ENCODE measurements around the gene TRIM16. TPM values are rescaled to one million over a fixed set of nuclear protein-coding genes. Genes with fewer than 3 reads are reported as not detected.
"Not testable (repeated sequence)": the region's sequence is repeated elsewhere in the genome, so short reads cannot be mapped to it uniquely, and the experiment has no call there.

TRIM16 gene
- total RNA-seq (10 to 100 TPM in 1 of 5 experiments, 1 to 10 TPM in 4; 6.3 to 23.9 (median 7.4) TPM), polyA plus RNA-seq (1 to 10 TPM; 2.0 to 5.4 TPM), total RNA-seq (4.4 reads per million, percentile 22 among the genes with 10 or more reads in this experiment)

DNA sequence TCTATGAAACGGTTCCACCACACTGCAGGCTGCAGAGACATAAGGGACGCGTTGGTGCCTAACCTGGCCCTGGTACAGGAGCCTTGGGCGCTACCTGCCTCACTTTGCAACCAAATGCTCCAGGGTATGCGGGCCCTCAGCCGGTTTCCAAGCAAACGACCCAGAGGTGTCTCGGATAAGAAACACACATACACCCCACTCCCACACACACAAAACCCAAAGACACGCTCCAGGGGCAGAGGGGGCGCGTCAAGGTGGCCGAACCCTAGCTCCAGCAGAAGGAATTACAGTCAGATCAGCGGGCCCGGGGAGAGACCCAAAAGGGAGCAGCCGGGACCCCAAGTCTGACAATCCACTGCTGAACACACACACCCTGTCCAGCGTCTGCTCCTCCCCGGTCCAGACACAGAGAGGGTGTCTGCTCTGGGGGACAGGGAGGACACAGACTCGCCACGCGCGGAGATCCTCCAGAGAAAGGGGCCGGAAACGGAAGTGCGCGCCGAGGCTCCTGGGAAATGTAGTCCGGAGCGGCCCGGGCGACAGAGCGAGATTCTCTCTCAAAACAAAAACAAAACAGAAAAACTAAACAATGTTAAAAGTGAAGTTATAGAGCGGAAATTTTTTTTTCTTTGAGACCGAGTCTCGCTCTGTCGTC is at the start of gene TRIM16:
TRIM16 (minus strand) TSS at position 488 of the 655 bp plus-strand sequence. CDS start 32,702 bp downstream, outside the sequence.
- CTCF ChIA-PET; H3K9me3 Mint-ChIP-seq; POLR2A ChIA-PET; H3K27me3 ChIP-seq (ENCODE audit: control insufficient read depth in 2 of 2, insufficient read depth in 2 of 2, low read length in 2 of 2); H3K9me3 ChIP-seq (ENCODE audit: control insufficient read depth in 2 of 3, low read length in 3 of 3); H3K36me3 ChIP-seq (ENCODE audit: control insufficient read depth in 2 of 3, insufficient read depth in 3 of 3, low read length in 3 of 3); H3K4me1 ChIP-seq (ENCODE audit: control insufficient read depth in 2 of 2, insufficient read depth in 2 of 2, low read length in 2 of 2); H3K27me3 Mint-ChIP-seq; H3K36me3 Mint-ChIP-seq: not testable (repeated sequence)
- Mint-ChIP-seq H3K4me1 (peaks cover 12 to 26% (median 20%) of the 10 kb centered on the region in 7 donors), H3K4me3 (peak within 1 kb of the TSS; percentile 88 to 97 (median 93)), H3K27ac (peak within 1 kb of the TSS; percentile 83 to 93 (median 89))
- intact Hi-C loops (cut with micrococcal nuclease) = loop anchor here (1.0 to 5.0 kb wide), 4 partner anchors 15 to 315 kb away; partner anchors contain the start of genes TTC19 (in 2 of the 2), ZNF286A (in 2 of the 2) and ZSWIM7 (in 2 of the 2)
- Histone ChIP-seq H3K4me3 (ENCODE audit: low read length) (peak within 1 kb of the TSS; percentile 81), H3K27ac (ENCODE audit: low read depth, low read length) (peak within 1 kb of the TSS; percentile 71)
- ATAC-seq = peak; percentile 96
- DNase-seq = peak; percentile 63 to 82 (median 77)

DNA sequence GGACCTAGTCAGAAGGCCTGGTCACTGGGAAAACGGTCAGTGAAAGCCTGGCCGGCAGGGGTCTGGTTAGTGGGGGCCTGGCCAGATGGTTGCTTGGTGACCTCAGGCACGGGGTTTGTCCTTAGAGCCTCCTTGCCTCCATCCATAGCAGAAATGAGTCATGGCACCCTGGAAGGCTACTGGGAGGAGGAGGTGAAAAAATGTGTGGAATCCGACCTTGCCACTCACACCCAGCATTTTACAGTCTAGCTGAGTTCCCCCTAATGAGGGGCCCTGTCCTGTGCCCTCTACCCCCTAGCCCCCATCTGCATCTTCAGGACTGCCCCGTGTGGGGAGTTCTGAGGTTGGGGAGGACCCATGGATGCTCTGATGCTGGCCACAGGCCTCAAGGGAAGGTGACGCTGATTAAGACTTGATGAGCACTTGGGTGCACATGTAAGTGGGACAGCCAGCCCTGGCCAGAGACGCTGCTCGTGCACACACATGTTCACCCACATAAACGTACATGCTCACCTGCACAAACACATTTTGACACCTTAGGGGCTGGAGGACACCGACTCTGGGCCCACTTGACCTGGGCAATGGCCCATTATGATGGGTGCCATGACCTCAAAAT is 49.2 kb upstream of the TRIM16 start:
- H3K4me3 ChIP-seq (ENCODE audit: low read length); H3K36me3 ChIP-seq (ENCODE audit: control insufficient read depth in 2 of 3, insufficient read depth in 3 of 3, low read length in 3 of 3); CTCF ChIA-PET; H3K4me1 ChIP-seq (ENCODE audit: control insufficient read depth in 2 of 2, insufficient read depth in 2 of 2, low read length in 2 of 2); H3K9me3 Mint-ChIP-seq; H3K27me3 Mint-ChIP-seq; POLR2A ChIA-PET; ATAC-seq; H3K36me3 Mint-ChIP-seq; H3K4me3 Mint-ChIP-seq; H3K27ac ChIP-seq (ENCODE audit: low read depth, low read length); H3K4me1 Mint-ChIP-seq; intact Hi-C loops (cut with micrococcal nuclease); DNase-seq; H3K27ac Mint-ChIP-seq; H3K27me3 ChIP-seq (ENCODE audit: control insufficient read depth in 2 of 2, insufficient read depth in 2 of 2, low read length in 2 of 2); H3K9me3 ChIP-seq (ENCODE audit: control insufficient read depth in 2 of 3, low read length in 3 of 3): not testable (repeated sequence)

- H3K27ac ChIP-seq (ENCODE audit: low read depth, low read length); CTCF ChIA-PET: not testable (repeated sequence)
Observed at GRCh38 chr17:15731900-15732299, 47.8 kb upstream of the TRIM16 start, which contains the start of gene TBC1D26. TSS of gene TBC1D26 (plus strand) at chr17:15732283. CDS start at chr17:15735349, 3,066 bp downstream.

DNA sequence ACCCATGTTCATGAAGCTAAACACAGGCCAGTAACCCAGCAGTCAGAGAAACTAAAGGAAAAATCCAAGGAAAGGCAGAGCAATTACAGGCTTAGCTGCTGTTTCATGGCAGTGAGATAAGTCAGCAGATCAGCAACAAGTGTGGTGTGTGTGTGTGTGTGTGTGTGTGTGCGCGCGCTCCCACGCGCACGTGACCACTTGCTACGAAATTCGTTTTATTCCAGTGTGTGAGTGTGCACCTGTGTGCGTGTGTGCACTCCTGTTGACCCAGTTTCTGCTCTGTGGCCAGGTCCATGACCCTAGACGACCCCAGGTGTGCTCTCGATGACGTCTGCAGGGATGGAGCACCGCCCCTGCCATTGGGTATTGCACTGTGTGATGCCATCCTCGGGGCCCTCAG is 46.4 kb upstream of the TRIM16 start:
- H3K27ac Mint-ChIP-seq; H3K27me3 ChIP-seq (ENCODE audit: control insufficient read depth in 2 of 2, insufficient read depth in 2 of 2, low read length in 2 of 2); H3K36me3 ChIP-seq (ENCODE audit: control insufficient read depth in 2 of 3, insufficient read depth in 3 of 3, low read length in 3 of 3); CTCF ChIA-PET; H3K27me3 Mint-ChIP-seq; POLR2A ChIA-PET; H3K4me1 ChIP-seq (ENCODE audit: control insufficient read depth in 2 of 2, insufficient read depth in 2 of 2, low read length in 2 of 2); ATAC-seq; intact Hi-C loops (cut with micrococcal nuclease); H3K27ac ChIP-seq (ENCODE audit: low read depth, low read length); H3K4me3 Mint-ChIP-seq; H3K4me3 ChIP-seq (ENCODE audit: low read length); H3K4me1 Mint-ChIP-seq; H3K36me3 Mint-ChIP-seq; DNase-seq; H3K9me3 ChIP-seq (ENCODE audit: control insufficient read depth in 2 of 3, low read length in 3 of 3): not testable (repeated sequence)
- H3K9me3 Mint-ChIP-seq = peaks cover 0 to 11% (median 7%) of the 10 kb centered on the region in 11 donors

More at GRCh38 chr17:15731900-15732299, 47.8 kb upstream of the TRIM16 start, which contains the start of gene TBC1D26:
- H3K4me1 Mint-ChIP-seq; H3K9me3 ChIP-seq (ENCODE audit: control insufficient read depth in 2 of 3, low read length in 3 of 3); H3K36me3 ChIP-seq (ENCODE audit: control insufficient read depth in 2 of 3, insufficient read depth in 3 of 3, low read length in 3 of 3); DNase-seq; H3K9me3 Mint-ChIP-seq; H3K36me3 Mint-ChIP-seq; H3K27ac Mint-ChIP-seq; POLR2A ChIA-PET; H3K4me3 ChIP-seq (ENCODE audit: low read length); H3K4me1 ChIP-seq (ENCODE audit: control insufficient read depth in 2 of 2, insufficient read depth in 2 of 2, low read length in 2 of 2); ATAC-seq; H3K27me3 Mint-ChIP-seq; intact Hi-C loops (cut with micrococcal nuclease); H3K4me3 Mint-ChIP-seq; H3K27me3 ChIP-seq (ENCODE audit: control insufficient read depth in 2 of 2, insufficient read depth in 2 of 2, low read length in 2 of 2): not testable (repeated sequence)

- POLR2A ChIA-PET; H3K4me1 ChIP-seq (ENCODE audit: control insufficient read depth in 2 of 2, insufficient read depth in 2 of 2, low read length in 2 of 2); H3K27ac Mint-ChIP-seq; intact Hi-C loops (cut with micrococcal nuclease); ATAC-seq; H3K4me1 Mint-ChIP-seq; H3K27ac ChIP-seq (ENCODE audit: low read depth, low read length); H3K27me3 Mint-ChIP-seq; H3K4me3 Mint-ChIP-seq; H3K36me3 ChIP-seq (ENCODE audit: control insufficient read depth in 2 of 3, insufficient read depth in 3 of 3, low read length in 3 of 3); DNase-seq; CTCF ChIA-PET; H3K27me3 ChIP-seq (ENCODE audit: control insufficient read depth in 2 of 2, insufficient read depth in 2 of 2, low read length in 2 of 2): not testable (repeated sequence)
- peaks cover 0 to 63% (median 38%) of the 10 kb centered on the region in 11 donors for H3K9me3 Mint-ChIP-seq
- Histone ChIP-seq H3K9me3 (ENCODE audit: control insufficient read depth in 2 of 3, low read length in 3 of 3) (peaks cover 0 to 18% (median 17%) of the 10 kb centered on the region in 3 experiments), H3K4me3 (ENCODE audit: low read length) (peak overlapping the region; percentile 16)
- H3K36me3 Mint-ChIP-seq = peaks cover 5 to 33% (median 31%) of the 10 kb centered on the region in 5 donors
Observed at GRCh38 chr17:15716601-15717563, 32.8 kb upstream of the TRIM16 start.

DNA sequence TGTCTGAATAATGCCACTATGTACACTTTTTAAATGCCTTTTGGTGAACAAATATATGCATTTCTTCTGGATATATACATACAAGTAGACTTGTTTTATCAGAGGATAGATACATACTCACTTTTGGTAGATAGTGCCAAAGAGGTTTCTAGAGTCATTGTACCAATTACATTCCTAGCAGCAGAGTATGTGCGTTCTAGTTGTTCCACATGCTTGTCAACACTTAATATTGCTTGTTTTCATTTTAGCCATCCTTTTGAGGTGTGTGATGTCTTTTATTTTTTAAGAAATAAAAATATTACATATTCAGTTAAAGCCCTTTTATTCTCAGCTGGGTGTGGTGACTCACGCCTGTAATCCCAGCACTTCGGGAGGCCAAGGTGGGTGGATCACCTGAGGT is 24.8 kb upstream of the TRIM16 start:
- H3K36me3 ChIP-seq (ENCODE audit: control insufficient read depth in 2 of 3, insufficient read depth in 3 of 3, low read length in 3 of 3) = peaks cover 0 to 24% (median 12%) of the 10 kb centered on the region in 3 experiments
- H3K9me3 ChIP-seq (ENCODE audit: control insufficient read depth in 2 of 3, low read length in 3 of 3); H3K4me1 Mint-ChIP-seq; CTCF ChIA-PET; intact Hi-C loops (cut with micrococcal nuclease); H3K27ac Mint-ChIP-seq; DNase-seq; H3K27me3 Mint-ChIP-seq; H3K27me3 ChIP-seq (ENCODE audit: control insufficient read depth in 2 of 2, insufficient read depth in 2 of 2, low read length in 2 of 2); POLR2A ChIA-PET; H3K4me3 Mint-ChIP-seq; H3K4me1 ChIP-seq (ENCODE audit: control insufficient read depth in 2 of 2, insufficient read depth in 2 of 2, low read length in 2 of 2); H3K27ac ChIP-seq (ENCODE audit: low read depth, low read length); H3K4me3 ChIP-seq (ENCODE audit: low read length); ATAC-seq: not testable (repeated sequence)
- Mint-ChIP-seq H3K36me3 (peaks cover 17 to 69% (median 61%) of the 10 kb centered on the region in 5 donors), H3K9me3 (peaks cover 0 to 64% (median 23%) of the 10 kb centered on the region in 11 donors)

Data from naive thymus-derived CD4-positive, alpha-beta T cell (primary cell).